ENCODE measurements around the gene SLC39A11.
A peak's percentile ranks its signal among the peaks of the same experiment; 100 is the strongest.

The SLC39A11 gene

GRCh38 chr17:72654706-72655105 is 437.8 kb downstream of the SLC39A11 start:
- Histone ChIP-seq H2BK5ac (ENCODE audit: low read depth, low read length, poor library complexity) (no peak overlapping the region), H3K4ac (ENCODE audit: low read depth, low read length) (no peak overlapping the region), H3K4me3 (ENCODE audit: low read depth, low read length) (no peak overlapping the region), H2BK120ac (ENCODE audit: insufficient read depth, low read length, poor library complexity) (no peak overlapping the region), H3K27me3 (ENCODE audit: insufficient read depth, low read length) (no peaks in the 10 kb centered on the region), H3K36me3 (ENCODE audit: control insufficient read depth in 1 of 2, insufficient read depth in 2 of 2, low read length in 2 of 2) (no peaks in the 10 kb centered on the region), H2AFZ (ENCODE audit: insufficient read depth, low read length, poor library complexity) (no peak overlapping the region), H3K79me2 (ENCODE audit: control insufficient read depth, insufficient read depth, low read length, poor library complexity) (no peaks in the 10 kb centered on the region), H3K14ac (ENCODE audit: low read length) (no peak overlapping the region), H3K27ac (ENCODE audit: low read depth, low read length) (no peak overlapping the region), H3K23ac (ENCODE audit: low read length) (no peak overlapping the region), H2AK5ac (ENCODE audit: low read length) (no peak overlapping the region), H3K4me2 (ENCODE audit: low read length) (no peak overlapping the region), H3K9me3 (ENCODE audit: insufficient read depth, low read depth, low read length) (no peaks in the 10 kb centered on the region), H3K9ac (ENCODE audit: low read length) (no peak overlapping the region), H3K18ac (ENCODE audit: low read length) (no peak overlapping the region), H4K91ac (ENCODE audit: low read depth, low read length) (no peak overlapping the region), H4K8ac (ENCODE audit: low read depth, low read length) (no peak overlapping the region), H4K12ac (ENCODE audit: low read depth, low read length) (no peak overlapping the region), H2BK12ac (ENCODE audit: low read length) (no peak overlapping the region), H3K4me1 (ENCODE audit: control insufficient read depth in 1 of 2, insufficient read depth in 2 of 2, low read length in 2 of 2) (no peaks in the 10 kb centered on the region), H3K79me1 (ENCODE audit: low read length) (no peaks in the 10 kb centered on the region)
- no CpG with 5 or more reads among the region's 12 CpGs for WGBS (ENCODE audit: extremely low coverage, insufficient coverage, insufficient read length)
- DNase-seq, result no peak

- Histone ChIP-seq H3K27me3 (ENCODE audit: insufficient read depth, low read length) (no peaks in the 10 kb centered on the region), H3K4me2 (ENCODE audit: low read length) (no peak overlapping the region), H4K8ac (ENCODE audit: low read depth, low read length) (no peak overlapping the region), H3K4ac (ENCODE audit: low read depth, low read length) (no peak overlapping the region), H3K79me2 (ENCODE audit: control insufficient read depth, insufficient read depth, low read length, poor library complexity) (no peaks in the 10 kb centered on the region), H3K9ac (ENCODE audit: low read length) (no peak overlapping the region), H2BK120ac (ENCODE audit: insufficient read depth, low read length, poor library complexity) (no peak overlapping the region), H4K12ac (ENCODE audit: low read depth, low read length) (no peak overlapping the region), H2AK5ac (ENCODE audit: low read length) (no peak overlapping the region), H2AFZ (ENCODE audit: insufficient read depth, low read length, poor library complexity) (no peak overlapping the region), H3K36me3 (ENCODE audit: control insufficient read depth in 1 of 2, insufficient read depth in 2 of 2, low read length in 2 of 2) (no peaks in the 10 kb centered on the region), H2BK12ac (ENCODE audit: low read length) (no peak overlapping the region), H3K79me1 (ENCODE audit: low read length) (no peaks in the 10 kb centered on the region), H3K18ac (ENCODE audit: low read length) (no peak overlapping the region), H3K27ac (ENCODE audit: low read depth, low read length) (no peak overlapping the region), H3K9me3 (ENCODE audit: insufficient read depth, low read depth, low read length) (no peaks in the 10 kb centered on the region), H2BK5ac (ENCODE audit: low read depth, low read length, poor library complexity) (no peak overlapping the region), H3K23ac (ENCODE audit: low read length) (no peak overlapping the region), H4K91ac (ENCODE audit: low read depth, low read length) (no peak overlapping the region), H3K4me3 (ENCODE audit: low read depth, low read length) (no peak overlapping the region), H3K14ac (ENCODE audit: low read length) (no peak overlapping the region), H3K4me1 (ENCODE audit: control insufficient read depth in 1 of 2, insufficient read depth in 2 of 2, low read length in 2 of 2) (no peaks in the 10 kb centered on the region)
- DNase-seq, result no peak
Measured at GRCh38 chr17:72651988-72652387, 440.5 kb downstream of the SLC39A11 start.

DNA sequence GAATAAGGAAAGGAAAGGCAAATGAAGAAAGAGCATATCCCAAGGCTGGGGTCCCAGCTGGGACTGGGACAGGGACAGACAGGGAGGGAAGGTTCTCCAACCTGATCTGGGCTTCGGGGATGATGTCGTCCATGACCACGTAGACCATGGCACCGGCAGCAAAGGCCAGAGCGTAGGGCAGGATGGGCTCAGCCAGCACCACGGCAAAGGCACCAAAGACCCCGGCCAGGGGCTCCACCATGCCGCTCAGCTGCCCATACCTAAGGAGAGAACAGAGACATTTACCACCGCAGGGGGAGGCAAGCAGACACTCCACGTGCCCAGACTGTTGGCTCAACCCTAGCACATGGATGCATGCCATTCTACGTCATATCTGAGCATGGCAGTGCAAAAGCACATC is 443.8 kb downstream of the SLC39A11 start:
- Histone ChIP-seq H3K23ac (ENCODE audit: low read length) (no peak overlapping the region), H3K4me2 (ENCODE audit: low read length) (no peak overlapping the region), H4K8ac (ENCODE audit: low read depth, low read length) (no peak overlapping the region), H3K18ac (ENCODE audit: low read length) (no peak overlapping the region), H3K79me1 (ENCODE audit: low read length) (no peaks in the 10 kb centered on the region), H3K36me3 (ENCODE audit: control insufficient read depth in 1 of 2, insufficient read depth in 2 of 2, low read length in 2 of 2) (no peaks in the 10 kb centered on the region), H3K14ac (ENCODE audit: low read length) (no peak overlapping the region), H3K4me3 (ENCODE audit: low read depth, low read length) (peak overlapping the region; percentile 33), H2AFZ (ENCODE audit: insufficient read depth, low read length, poor library complexity) (no peak overlapping the region), H2BK12ac (ENCODE audit: low read length) (no peak overlapping the region), H3K27ac (ENCODE audit: low read depth, low read length) (no peak overlapping the region), H3K27me3 (ENCODE audit: insufficient read depth, low read length) (no peaks in the 10 kb centered on the region), H3K4ac (ENCODE audit: low read depth, low read length) (no peak overlapping the region), H2AK5ac (ENCODE audit: low read length) (no peak overlapping the region), H3K79me2 (ENCODE audit: control insufficient read depth, insufficient read depth, low read length, poor library complexity) (no peaks in the 10 kb centered on the region), H4K91ac (ENCODE audit: low read depth, low read length) (no peak overlapping the region), H3K9ac (ENCODE audit: low read length) (no peak overlapping the region), H3K9me3 (ENCODE audit: insufficient read depth, low read depth, low read length) (no peaks in the 10 kb centered on the region), H2BK120ac (ENCODE audit: insufficient read depth, low read length, poor library complexity) (no peak overlapping the region), H3K4me1 (ENCODE audit: control insufficient read depth in 1 of 2, insufficient read depth in 2 of 2, low read length in 2 of 2) (no peaks in the 10 kb centered on the region), H4K12ac (ENCODE audit: low read depth, low read length) (no peak overlapping the region), H2BK5ac (ENCODE audit: low read depth, low read length, poor library complexity) (no peak overlapping the region)
- no peak for DNase-seq
- whole genome bisulfite sequencing (ENCODE audit: extremely low coverage, insufficient coverage, insufficient read length), result no CpG with 5 or more reads among the region's 11 CpGs

- Histone ChIP-seq H2AFZ (ENCODE audit: insufficient read depth, low read length, poor library complexity) (no peak overlapping the region), H3K9me3 (ENCODE audit: insufficient read depth, low read depth, low read length) (no peaks in the 10 kb centered on the region), H3K4ac (ENCODE audit: low read depth, low read length) (no peak overlapping the region), H2BK12ac (ENCODE audit: low read length) (no peak overlapping the region), H3K79me2 (ENCODE audit: control insufficient read depth, insufficient read depth, low read length, poor library complexity) (no peaks in the 10 kb centered on the region), H3K18ac (ENCODE audit: low read length) (no peak overlapping the region), H2BK5ac (ENCODE audit: low read depth, low read length, poor library complexity) (no peak overlapping the region), H3K27ac (ENCODE audit: low read depth, low read length) (no peak overlapping the region), H3K14ac (ENCODE audit: low read length) (no peak overlapping the region), H3K4me2 (ENCODE audit: low read length) (no peak overlapping the region), H3K9ac (ENCODE audit: low read length) (no peak overlapping the region), H4K12ac (ENCODE audit: low read depth, low read length) (no peak overlapping the region), H3K4me1 (ENCODE audit: control insufficient read depth in 1 of 2, insufficient read depth in 2 of 2, low read length in 2 of 2) (no peaks in the 10 kb centered on the region), H4K8ac (ENCODE audit: low read depth, low read length) (no peak overlapping the region), H3K23ac (ENCODE audit: low read length) (no peak overlapping the region), H3K27me3 (ENCODE audit: insufficient read depth, low read length) (no peaks in the 10 kb centered on the region), H3K79me1 (ENCODE audit: low read length) (no peaks in the 10 kb centered on the region), H3K4me3 (ENCODE audit: low read depth, low read length) (no peak overlapping the region), H2BK120ac (ENCODE audit: insufficient read depth, low read length, poor library complexity) (no peak overlapping the region), H2AK5ac (ENCODE audit: low read length) (no peak overlapping the region), H3K36me3 (ENCODE audit: control insufficient read depth in 1 of 2, insufficient read depth in 2 of 2, low read length in 2 of 2) (no peaks in the 10 kb centered on the region), H4K91ac (ENCODE audit: low read depth, low read length) (no peak overlapping the region)
- peak; percentile 47 to 53 for DNase-seq
- WGBS (ENCODE audit: extremely low coverage, insufficient coverage, insufficient read length), result no CpG with 5 or more reads among the region's 2 CpGs
Measured at GRCh38 chr17:72646176-72646575, 446.3 kb downstream of the SLC39A11 start.

Data from trophoblast cell (in vitro differentiated cells and primary cell).